Panc1 (cell line): Measurements from ENCODE around the gene RFTN1. TPM values are rescaled to one million over a fixed set of nuclear protein-coding genes. Genes with fewer than 3 reads are reported as not detected.

ENCODE experiments used
- ATAC-seq: fragments of 200-7000 bp; cut with Tn5 transposase; 2 replicates; pipeline ENCODE4 v1.9.1; 2020; ENCODE audit warnings: mild to moderate bottlenecking, moderate library complexity
- BruUV-seq: library from RNA; stranded (reverse); fragments of 400-500 nt; replicated peaks from 2 replicates; lab custom pipeline; 2021; lab: Mats Ljungman, UMichigan
- CTCF ChIA-PET: fragments of 300-600 bp; sonication (Branson Sonifier 250); formaldehyde crosslinking; loops from one replicate; lab custom pipeline; 2022; ENCODE audit warnings: antibody characterized with exemption; lab: Charles Lee
- POLR2A ChIA-PET: fragments of 300-600 bp; sonication (Branson Sonifier 250); formaldehyde crosslinking; loops from one replicate; lab custom pipeline; 2022; ENCODE audit warnings: antibody characterized with exemption; lab: Charles Lee
- DNase-seq: peaks from one replicate; pipeline ENCODE4 v3.0.0-alpha.2; 2010; ENCODE audit warnings: low read depth, low spot score
- H3K27ac ChIP-seq: 2 replicates; pipeline ENCODE4 v1.5.1; 2011; ENCODE audit warnings: mild to moderate bottlenecking, low read length, inconsistent platforms
- H3K27me3 ChIP-seq: fragments of 200-500 bp; sonication (Bioruptor generic); 2 replicates; pipeline ENCODE4 v1.6.0; 2014; ENCODE audit warnings: low read length, inconsistent platforms; ENCODE audit not compliant: control insufficient read depth, insufficient read depth
- H3K36me3 ChIP-seq: fragments of 200-500 bp; sonication (Bioruptor generic); 2 replicates; pipeline ENCODE4 v1.5.1; 2014; ENCODE audit warnings: inconsistent platforms, mild to moderate bottlenecking, low read length, moderate library complexity; ENCODE audit not compliant: control insufficient read depth, insufficient read depth
- H3K4me1 ChIP-seq: 2 replicates; pipeline ENCODE4 v1.5.1; 2011; ENCODE audit warnings: inconsistent platforms, mild to moderate bottlenecking, low read length, moderate library complexity; ENCODE audit not compliant: control insufficient read depth, insufficient read depth
- H3K4me3 ChIP-seq, 2 experiments: 2 replicates each; pipeline ENCODE4 v1.5.1; 2011 to 2012; ENCODE audit warnings: low read depth in 2 of 2, low read length in 2 of 2, mild to moderate bottlenecking in 2 of 2, inconsistent platforms in 1 of 2, moderate library complexity in 1 of 2
- H3K9me3 ChIP-seq: fragments of 200-500 bp; sonication (Bioruptor generic); 2 replicates; pipeline ENCODE4 v1.5.1; 2014; ENCODE audit warnings: low read depth, mild to moderate bottlenecking, inconsistent platforms, low read length, moderate library complexity; ENCODE audit not compliant: control insufficient read depth, insufficient read depth
- CTCF ChIP-seq: fragments of 450-650 bp; IDR thresholded peaks from 2 replicates; pipeline ENCODE4 v1.5.1; 2017; ENCODE audit warnings: mild to moderate bottlenecking
- POLR2AphosphoS5 ChIP-seq: IDR thresholded peaks from 2 replicates; pipeline ENCODE4 v1.6.1; 2012; ENCODE audit warnings: mild to moderate bottlenecking, low read depth, low read length, moderate library complexity
- SIN3A ChIP-seq: IDR thresholded peaks from 2 replicates; pipeline ENCODE4 v1.6.1; 2012; ENCODE audit warnings: low read depth, mild to moderate bottlenecking, low read length, moderate library complexity, borderline replicate concordance; ENCODE audit not compliant: insufficient read depth
- TCF7L2 ChIP-seq: IDR thresholded peaks from 2 replicates; pipeline ENCODE4 v1.6.1; 2011; ENCODE audit warnings: mild to moderate bottlenecking, low read depth, low read length, inconsistent platforms
- in situ Hi-C: cut with HindIII; loops from 2 replicates; pipeline ENCODE4 v1.10.0; 2016; ENCODE audit warnings: low sequenced_read_pairs, low pct_unique_long_range_greater_than_20kb
- intact Hi-C: fragments of 100-400 bp; cut with micrococcal nuclease; formaldehyde crosslinking; loops from one replicate; pipeline ENCODE4 v1.10.0; 2022; ENCODE audit not compliant: unreplicated experiment
- total RNA-seq: library from RNA; stranded (reverse); gene quantifications from one replicate; pipeline ENCODE4 v1.2.1, GENCODE V29; 2021; ENCODE audit not compliant: unreplicated experiment
- TF ChIP-seq, protein P1 (sequence below), 2 experiments: IDR thresholded peaks; 2 replicates each; pipeline ENCODE4 v1.6.1; 2011 to 2012; ENCODE audit warnings: low read depth in 2 of 2, control low read depth in 1 of 2, low read length in 1 of 2, mild to moderate bottlenecking in 1 of 2, moderate library complexity in 1 of 2; ENCODE audit not compliant: insufficient read depth in 1 of 2

The RFTN1 gene
- total RNA-seq, 1 experiment from 2014 or later: 0.90 TPM

DNA sequence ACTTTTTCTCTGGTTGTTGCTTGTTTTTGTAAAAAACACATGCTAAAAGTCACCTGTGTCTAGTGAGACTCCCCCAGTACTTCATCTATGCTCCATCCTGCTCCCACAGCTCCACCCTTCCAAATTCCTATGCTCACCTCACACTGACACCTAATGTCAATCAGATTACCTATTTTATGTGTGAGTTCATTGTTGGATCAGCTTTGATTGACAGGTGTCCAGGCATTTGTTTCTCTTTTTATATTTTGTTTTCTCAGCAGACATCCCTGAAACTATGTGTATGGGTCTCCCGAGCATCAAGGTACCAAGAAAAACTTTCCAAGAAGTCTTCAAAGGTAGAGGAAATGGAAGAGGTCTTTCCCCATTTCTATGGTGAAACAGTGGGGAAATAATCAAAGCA is 13.4 kb downstream of the RFTN1 start:
- Histone ChIP-seq H3K4me1 (no peaks in the 10 kb centered on the region), H3K4me3 (no peak overlapping the region), H3K36me3 (no peaks in the 10 kb centered on the region), H3K27me3 (no peaks in the 10 kb centered on the region), H3K9me3 (no peaks in the 10 kb centered on the region), H3K27ac (no peak overlapping the region)
- POLR2A ChIA-PET: no interaction called here
- no TSS peak for BruUV-seq
- DNase-seq: no peak
- no peak for TF ChIP-seq TCF7L2
- no peak for TF ChIP-seq POLR2AphosphoS5
- TF ChIP-seq, protein P1, sequence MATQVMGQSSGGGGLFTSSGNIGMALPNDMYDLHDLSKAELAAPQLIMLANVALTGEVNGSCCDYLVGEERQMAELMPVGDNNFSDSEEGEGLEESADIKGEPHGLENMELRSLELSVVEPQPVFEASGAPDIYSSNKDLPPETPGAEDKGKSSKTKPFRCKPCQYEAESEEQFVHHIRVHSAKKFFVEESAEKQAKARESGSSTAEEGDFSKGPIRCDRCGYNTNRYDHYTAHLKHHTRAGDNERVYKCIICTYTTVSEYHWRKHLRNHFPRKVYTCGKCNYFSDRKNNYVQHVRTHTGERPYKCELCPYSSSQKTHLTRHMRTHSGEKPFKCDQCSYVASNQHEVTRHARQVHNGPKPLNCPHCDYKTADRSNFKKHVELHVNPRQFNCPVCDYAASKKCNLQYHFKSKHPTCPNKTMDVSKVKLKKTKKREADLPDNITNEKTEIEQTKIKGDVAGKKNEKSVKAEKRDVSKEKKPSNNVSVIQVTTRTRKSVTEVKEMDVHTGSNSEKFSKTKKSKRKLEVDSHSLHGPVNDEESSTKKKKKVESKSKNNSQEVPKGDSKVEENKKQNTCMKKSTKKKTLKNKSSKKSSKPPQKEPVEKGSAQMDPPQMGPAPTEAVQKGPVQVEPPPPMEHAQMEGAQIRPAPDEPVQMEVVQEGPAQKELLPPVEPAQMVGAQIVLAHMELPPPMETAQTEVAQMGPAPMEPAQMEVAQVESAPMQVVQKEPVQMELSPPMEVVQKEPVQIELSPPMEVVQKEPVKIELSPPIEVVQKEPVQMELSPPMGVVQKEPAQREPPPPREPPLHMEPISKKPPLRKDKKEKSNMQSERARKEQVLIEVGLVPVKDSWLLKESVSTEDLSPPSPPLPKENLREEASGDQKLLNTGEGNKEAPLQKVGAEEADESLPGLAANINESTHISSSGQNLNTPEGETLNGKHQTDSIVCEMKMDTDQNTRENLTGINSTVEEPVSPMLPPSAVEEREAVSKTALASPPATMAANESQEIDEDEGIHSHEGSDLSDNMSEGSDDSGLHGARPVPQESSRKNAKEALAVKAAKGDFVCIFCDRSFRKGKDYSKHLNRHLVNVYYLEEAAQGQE (IDR thresholded peaks at IDR 0.05; ENCODE audit: insufficient read depth in 1 of 2, low read depth in 2 of 2, low read length in 1 of 2): no peak
- TF ChIP-seq SIN3A: no peak
- TF ChIP-seq CTCF: no peak
- no peak for ATAC-seq
- intact Hi-C loops (no loop called here), in situ Hi-C loops (no loop called here)
- CTCF ChIA-PET: no interaction called here

DNA sequence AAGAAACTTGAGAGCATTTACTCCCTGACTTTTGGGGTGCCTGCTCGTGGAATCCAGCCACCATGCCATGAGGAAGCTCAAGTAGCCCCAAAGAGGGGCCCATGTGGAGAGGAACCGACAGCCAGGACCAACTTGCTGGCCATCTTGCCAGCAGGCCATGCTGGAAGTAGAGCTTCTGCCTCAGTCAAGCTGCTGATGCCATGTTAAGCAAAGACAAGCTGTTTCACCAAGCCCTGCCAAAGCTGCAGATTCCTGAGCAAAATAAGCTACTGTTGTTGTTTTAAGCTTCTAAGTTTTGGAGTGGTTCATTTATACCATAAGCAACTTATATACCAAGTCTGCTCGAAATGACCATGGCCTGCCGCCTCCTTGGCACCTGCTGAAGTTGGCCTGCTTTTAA is 14.1 kb downstream of the RFTN1 start:
- in situ Hi-C loops (no loop called here), intact Hi-C loops (no loop called here)
- no peaks in the 10 kb centered on the region for H3K36me3 ChIP-seq
- DNase-seq (no peak), ATAC-seq (no peak)
- TF ChIP-seq, protein P1 (IDR thresholded peaks at IDR 0.05; ENCODE audit: insufficient read depth in 1 of 2, low read depth in 2 of 2, low read length in 1 of 2): no peak
- TF ChIP-seq SIN3A: no peak
- no peak for TF ChIP-seq CTCF
- no peak for TF ChIP-seq POLR2AphosphoS5
- no peak for TF ChIP-seq TCF7L2
- POLR2A ChIA-PET: no interaction called here
- H3K4me1 ChIP-seq: no peaks in the 10 kb centered on the region
- CTCF ChIA-PET: no interaction called here
- no peaks in the 10 kb centered on the region for H3K9me3 ChIP-seq
- BruUV-seq: no TSS peak
- H3K27me3 ChIP-seq: no peaks in the 10 kb centered on the region
- no peak overlapping the region for H3K27ac ChIP-seq
- H3K4me3 ChIP-seq: no peak overlapping the region
